ENCODE measurements around the gene IL4I1. TPM values are rescaled to one million over a fixed set of nuclear protein-coding genes. Genes with fewer than 3 reads are reported as not detected.
A peak's percentile ranks its signal among the peaks of the same experiment; 100 is the strongest.

Gene IL4I1
- total RNA-seq, 3 donors from 2014 or later = 0.48 to 2.2 (median 0.66) TPM

GRCh38 chr19:49864890-49865289 lies 31.8 kb downstream of the IL4I1 start:
- peak overlapping the region in 1 of 2 donors; percentile 8 for H3K27ac ChIP-seq
- DNase-seq (ENCODE audit: low spot score in 2 of 2) = no peak
- intact Hi-C loops (cut with DNase I; ENCODE audit: low total_unique reads) = no loop called here
- no peak overlapping the region for H3K4me3 ChIP-seq
- H3K4me1 ChIP-seq = peaks cover 0 to 9% of the 10 kb centered on the region in 2 donors
- TF ChIP-seq POLR2A (IDR thresholded peaks at IDR 0.05) = no peak
- TF ChIP-seq CTCF (IDR thresholded peaks at IDR 0.05) = no peak
- TF ChIP-seq POLR2AphosphoS5 (IDR thresholded peaks at IDR 0.05) = no peak
- no peaks in the 10 kb centered on the region for H3K36me3 ChIP-seq
- no peaks in the 10 kb centered on the region for H3K9me3 ChIP-seq
- no peaks in the 10 kb centered on the region for H3K27me3 ChIP-seq

DNA sequence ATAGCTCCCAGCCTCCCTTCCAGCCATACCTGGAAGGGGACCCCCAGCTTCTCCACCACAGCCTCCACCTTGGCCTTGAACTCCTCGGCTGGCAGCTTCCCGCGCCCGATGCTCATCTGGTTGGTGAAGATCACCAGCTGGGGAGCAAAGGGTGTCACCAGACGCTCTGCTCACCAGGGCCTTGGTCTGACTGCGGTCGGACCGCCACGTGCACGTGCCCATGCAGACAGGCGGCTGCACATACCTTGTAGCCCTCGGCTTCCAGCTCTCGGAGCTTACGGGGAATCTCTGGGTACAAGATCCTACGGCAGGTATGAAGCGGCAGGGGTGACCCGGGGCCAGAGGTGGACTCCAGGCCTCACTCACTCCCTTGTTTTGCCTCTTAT lies 32.8 kb downstream of the IL4I1 start:
- H3K27ac ChIP-seq = no peak overlapping the region
- intact Hi-C loops (cut with DNase I; ENCODE audit: low total_unique reads) = no loop called here
- H3K36me3 ChIP-seq = no peaks in the 10 kb centered on the region
- no peaks in the 10 kb centered on the region for H3K27me3 ChIP-seq
- H3K4me1 ChIP-seq = peaks cover 0 to 9% of the 10 kb centered on the region in 2 donors
- TF ChIP-seq CTCF (IDR thresholded peaks at IDR 0.05) (no peak), POLR2A (IDR thresholded peaks at IDR 0.05) (no peak), POLR2AphosphoS5 (IDR thresholded peaks at IDR 0.05) (no peak)
- DNase-seq (ENCODE audit: low spot score in 2 of 2) = no peak
- H3K4me3 ChIP-seq = no peak overlapping the region
- no peaks in the 10 kb centered on the region for H3K9me3 ChIP-seq

- Histone ChIP-seq H3K27me3 (no peaks in the 10 kb centered on the region), H3K4me3 (no peak overlapping the region), H3K9me3 (no peaks in the 10 kb centered on the region), H3K36me3 (no peaks in the 10 kb centered on the region), H3K4me1 (peaks cover 0 to 9% of the 10 kb centered on the region in 2 donors), H3K27ac (no peak overlapping the region)
- DNase-seq (ENCODE audit: low spot score in 2 of 2) = no peak
- intact Hi-C loops (cut with DNase I; ENCODE audit: low total_unique reads) = no loop called here
- no peak for TF ChIP-seq POLR2AphosphoS5 (IDR thresholded peaks at IDR 0.05)
- no peak for TF ChIP-seq POLR2A (IDR thresholded peaks at IDR 0.05)
- no peak for TF ChIP-seq CTCF (IDR thresholded peaks at IDR 0.05)
Observed at GRCh38 chr19:49863254-49863934, 33.3 kb downstream of the IL4I1 start.

DNA sequence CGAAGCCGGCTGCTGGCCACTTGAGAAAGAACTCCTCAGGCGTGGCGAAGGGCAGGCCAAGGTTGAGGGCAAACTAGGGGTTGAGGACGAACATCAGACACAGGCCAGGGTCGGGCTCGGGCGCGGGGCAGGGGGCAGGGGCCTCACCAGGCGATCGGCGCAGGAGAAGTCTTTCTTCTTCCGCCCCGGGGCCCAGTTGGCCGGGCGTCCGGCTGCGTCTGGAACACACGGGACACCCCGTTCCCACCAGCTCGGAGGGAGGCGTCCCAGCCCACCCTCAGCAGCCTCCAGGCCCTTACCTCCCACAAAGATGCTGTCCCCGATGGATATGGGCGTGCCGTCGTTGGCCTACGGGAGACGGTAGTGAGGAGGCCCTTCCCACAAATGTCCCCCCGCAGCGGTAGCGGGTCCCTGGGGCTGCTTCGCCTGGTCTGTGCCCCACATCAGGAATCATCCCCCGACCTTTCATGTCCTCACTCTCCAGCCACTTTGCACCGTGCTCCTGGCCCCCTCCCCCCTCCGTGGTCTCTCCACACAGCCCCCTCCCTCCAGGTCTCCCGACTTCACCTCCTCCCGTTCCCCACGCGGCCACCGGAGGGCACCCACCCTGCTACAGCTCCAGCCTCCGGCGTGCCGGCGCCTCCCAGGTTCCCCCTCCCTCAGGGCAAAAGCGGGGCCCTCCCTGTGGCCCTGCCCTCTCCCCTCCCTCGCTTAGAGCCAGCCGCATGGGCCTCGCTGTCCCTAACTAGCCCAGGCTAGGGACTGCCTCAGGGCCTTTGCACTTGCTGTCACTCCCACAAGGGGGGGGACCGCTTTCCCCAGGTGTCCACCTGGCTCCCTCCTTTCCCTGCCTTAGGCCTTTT lies 34.1 kb downstream of the IL4I1 start:
- H3K4me3 ChIP-seq = no peak overlapping the region
- H3K27ac ChIP-seq = no peak overlapping the region
- H3K9me3 ChIP-seq = no peaks in the 10 kb centered on the region
- TF ChIP-seq POLR2AphosphoS5 (IDR thresholded peaks at IDR 0.05) (no peak), CTCF (IDR thresholded peaks at IDR 0.05) (no peak), POLR2A (IDR thresholded peaks at IDR 0.05) (no peak)
- intact Hi-C loops (cut with DNase I; ENCODE audit: low total_unique reads) = no loop called here
- no peak for DNase-seq (ENCODE audit: low spot score in 2 of 2)
- peaks cover 3% of the 10 kb centered on the region for H3K36me3 ChIP-seq
- peaks cover 0 to 9% of the 10 kb centered on the region in 2 donors for H3K4me1 ChIP-seq
- no peaks in the 10 kb centered on the region for H3K27me3 ChIP-seq
